HG03439 (cell line): ENCODE results near the gene SSBP1.
"Not testable (repeated sequence)": the region's sequence is repeated elsewhere in the genome, so short reads cannot be mapped to it uniquely, and the experiment has no call there.

Experiments
- ATAC-seq: cut with Tn5 transposase; IDR thresholded peaks from one replicate; pipeline ENCODE4 v1.9.1; 2021; ENCODE audit warnings: mild to moderate bottlenecking, moderate library complexity; ENCODE audit not compliant: unreplicated experiment

The SSBP1 gene, protein sequence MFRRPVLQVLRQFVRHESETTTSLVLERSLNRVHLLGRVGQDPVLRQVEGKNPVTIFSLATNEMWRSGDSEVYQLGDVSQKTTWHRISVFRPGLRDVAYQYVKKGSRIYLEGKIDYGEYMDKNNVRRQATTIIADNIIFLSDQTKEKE

DNA sequence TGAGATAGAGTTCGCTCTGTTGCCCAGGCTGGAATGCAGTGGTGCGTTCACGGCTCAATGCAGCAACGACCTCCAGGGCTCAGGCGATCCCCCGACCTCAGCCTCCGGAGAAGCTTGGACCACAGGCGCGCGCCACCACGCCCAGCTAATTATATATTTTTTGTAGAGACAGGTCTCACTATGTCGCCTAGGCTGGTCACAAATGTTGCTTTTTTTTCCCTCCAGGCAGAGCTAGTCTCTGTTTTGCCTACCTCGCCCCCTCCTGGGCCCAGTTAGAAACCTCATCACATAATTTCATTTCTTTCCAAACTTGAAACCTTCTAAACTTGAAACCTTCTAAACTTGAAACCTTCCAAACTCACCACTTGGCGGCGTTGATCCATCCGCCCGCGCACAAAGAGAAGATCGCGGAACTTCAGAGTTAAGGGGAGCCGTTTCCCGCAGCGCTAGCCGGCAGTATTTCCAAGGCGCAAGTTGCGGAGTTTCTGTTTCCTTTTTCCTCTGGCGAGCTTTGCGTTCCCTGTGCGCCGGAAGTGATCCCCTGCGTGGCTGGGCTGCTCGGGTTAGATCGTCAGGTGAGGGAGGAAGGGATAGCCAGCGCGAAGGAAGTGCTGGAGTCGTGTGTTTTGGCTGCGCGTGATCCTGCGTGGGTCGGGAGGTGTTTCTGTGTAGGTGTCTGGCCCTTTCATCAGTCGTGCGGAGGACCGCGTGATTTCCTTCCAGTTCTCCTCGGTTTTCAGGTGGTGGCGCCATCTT, at the start of gene SSBP1:
TSS of gene SSBP1 (plus strand) at position 523 of the 756 bp plus-strand sequence. CDS start 809 bp downstream, outside the sequence.
- peak; percentile 94 for ATAC-seq

DNA sequence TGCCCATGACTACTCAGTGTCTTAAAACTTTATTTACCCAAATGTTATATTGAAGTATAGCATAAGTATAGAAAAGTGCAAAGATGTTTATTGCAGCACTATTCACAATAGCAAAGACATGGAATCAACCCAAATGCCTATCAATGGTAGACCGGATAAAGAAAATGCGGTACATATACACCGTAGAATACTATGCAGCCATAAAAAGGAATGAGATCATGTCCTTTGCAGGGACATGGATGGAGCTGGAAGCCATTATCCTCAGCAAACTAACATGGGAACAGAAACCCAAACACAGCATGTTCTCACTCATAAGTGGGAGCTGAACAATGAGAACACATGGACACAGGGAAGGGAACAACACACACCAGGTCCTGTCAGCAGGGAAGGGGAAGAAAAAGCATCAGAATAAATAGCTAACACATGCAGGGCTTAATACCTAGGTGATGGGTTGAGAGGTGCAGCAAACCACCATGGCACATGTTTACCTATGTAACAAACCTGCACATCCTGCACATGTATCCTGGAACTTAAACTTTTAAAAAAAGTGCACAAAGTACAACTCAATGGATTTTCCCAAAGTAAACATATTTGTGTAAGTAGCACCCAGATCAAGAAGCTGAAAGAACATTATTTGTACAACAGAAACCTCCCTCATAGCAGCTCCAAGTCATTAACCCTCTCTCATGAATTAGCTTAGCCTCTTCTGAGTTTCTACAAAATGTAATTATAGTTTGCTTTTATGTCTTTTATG, 48.9 kb upstream of the SSBP1 start:
- ATAC-seq, result not testable (repeated sequence)

DNA sequence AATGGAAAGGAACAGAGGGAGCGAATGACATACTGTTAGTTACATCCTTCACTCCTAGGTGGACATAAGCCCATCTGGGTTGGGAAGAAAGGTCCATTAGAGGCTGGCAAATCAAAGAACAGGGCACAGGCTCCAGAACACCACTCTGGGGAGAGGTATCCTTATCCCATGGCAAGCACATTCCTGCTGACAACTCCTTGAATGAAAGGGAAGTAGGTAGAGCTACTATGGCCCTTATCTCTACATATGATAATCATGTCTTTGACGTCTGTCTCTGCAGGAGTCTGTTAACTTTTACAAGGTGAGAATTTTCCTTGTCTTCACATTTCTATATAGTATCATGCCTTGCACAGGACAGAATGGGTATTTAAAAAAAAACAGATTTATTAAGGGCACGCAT, 46.6 kb upstream of the SSBP1 start:
- ATAC-seq, result no peak

DNA sequence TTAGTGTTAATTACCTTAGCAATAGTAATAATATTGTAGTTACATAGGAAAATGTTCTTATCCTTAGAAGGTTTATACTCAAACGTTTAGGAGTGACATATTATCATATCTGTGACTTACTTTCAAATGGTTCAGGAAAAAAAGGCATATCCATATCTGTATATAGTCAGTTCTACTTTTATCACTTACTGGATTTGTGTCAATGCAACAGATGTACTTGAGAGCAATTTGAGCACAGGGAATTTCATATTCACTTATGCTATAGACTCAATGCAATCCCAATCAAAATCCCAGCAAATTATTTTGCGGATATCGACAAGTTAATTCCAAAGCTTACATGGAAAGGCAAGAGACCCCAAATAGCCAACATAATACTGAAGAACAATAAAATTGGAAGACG, 46.2 kb upstream of the SSBP1 start:
- no peak for ATAC-seq

DNA sequence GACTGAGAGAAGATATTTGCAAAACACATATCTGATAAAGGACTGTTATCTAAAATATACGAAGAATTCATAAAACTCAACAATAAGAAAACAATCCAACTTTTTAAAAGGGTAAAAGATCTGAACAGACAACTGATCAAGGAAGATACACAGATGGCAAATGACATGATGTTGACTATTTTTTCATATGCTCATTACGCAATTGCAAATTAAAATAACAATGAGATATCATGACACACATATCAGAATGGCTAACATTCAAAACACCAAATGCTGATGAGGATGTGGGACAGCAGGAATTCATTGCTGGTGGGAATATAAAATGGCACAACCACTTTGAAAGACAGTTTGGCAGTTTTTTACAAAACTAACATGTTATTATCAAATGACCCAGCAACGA, 45.1 kb upstream of the SSBP1 start:
- no peak for ATAC-seq

DNA sequence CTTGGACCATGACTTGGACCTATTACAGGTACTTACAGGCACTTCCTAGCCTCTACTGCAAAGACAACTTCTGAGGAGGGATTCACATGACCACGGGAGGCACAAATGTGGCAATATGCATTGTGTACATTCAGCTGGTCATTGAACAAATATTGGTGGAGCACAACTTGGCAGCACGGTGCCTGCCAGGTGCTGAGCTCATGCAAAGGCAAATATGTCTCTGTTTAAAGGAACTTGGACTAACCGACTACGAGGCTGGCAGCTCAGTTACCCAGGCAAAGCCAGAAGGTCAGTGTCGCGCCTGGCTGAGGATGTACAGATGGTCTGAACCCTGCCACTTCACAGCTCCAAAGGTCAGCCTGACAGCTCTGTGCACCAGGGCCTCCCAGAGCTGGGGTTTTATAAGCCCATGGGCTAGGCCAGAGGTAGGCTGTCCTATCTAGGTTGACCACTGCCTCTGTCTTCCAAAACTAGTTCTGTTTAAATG, 42.3 kb upstream of the SSBP1 start:
- no peak for ATAC-seq

DNA sequence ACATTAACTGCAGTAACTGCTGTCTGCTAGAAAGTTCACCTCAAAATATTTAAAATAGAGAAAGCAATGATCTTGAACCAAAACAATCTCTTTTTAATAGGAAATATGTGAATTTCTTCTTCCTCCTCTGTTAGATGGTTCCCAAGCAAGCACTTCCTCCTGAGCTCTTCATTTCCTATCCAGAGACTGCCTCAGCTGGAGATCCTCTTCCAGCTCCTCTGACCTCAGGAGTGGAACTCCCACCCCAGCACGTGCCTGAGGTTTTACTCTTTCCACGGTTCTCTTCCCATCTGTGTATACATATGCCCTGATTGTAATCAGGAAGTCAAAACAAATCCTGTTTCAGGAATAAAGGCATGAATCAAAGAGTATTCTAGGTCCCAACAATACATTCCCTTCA, 41.8 kb upstream of the SSBP1 start:
- ATAC-seq, result no peak

DNA sequence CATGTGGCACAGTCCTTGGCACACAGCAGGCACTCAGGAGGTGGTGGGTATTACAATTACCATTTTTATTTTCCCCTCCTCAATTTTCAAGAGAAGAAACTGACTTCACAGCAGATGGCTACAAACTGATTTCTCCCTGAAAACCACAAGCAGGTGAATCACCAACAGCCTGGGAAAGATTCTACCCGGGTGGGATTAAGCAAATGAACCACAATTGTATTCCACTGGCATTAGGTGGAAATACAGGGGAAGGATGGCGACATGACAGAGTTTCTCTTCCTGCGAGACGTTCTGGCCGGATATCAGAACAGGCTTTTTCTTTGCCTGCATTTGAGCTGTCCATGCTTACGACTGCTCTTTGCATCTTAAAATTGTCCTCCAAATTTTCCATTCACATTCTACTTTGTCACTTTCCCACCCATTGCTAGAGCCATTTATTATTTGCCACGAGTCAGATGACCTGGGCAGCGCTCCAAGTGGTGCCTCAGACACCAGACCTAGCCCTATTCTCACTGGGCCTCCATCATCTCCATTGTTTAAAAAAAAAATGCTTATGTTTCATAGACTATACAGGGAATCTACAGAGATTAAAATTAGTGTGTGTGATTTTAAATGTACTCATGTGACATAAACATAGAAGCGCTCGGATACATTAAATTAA, 40.8 kb upstream of the SSBP1 start:
- ATAC-seq, result no peak

DNA sequence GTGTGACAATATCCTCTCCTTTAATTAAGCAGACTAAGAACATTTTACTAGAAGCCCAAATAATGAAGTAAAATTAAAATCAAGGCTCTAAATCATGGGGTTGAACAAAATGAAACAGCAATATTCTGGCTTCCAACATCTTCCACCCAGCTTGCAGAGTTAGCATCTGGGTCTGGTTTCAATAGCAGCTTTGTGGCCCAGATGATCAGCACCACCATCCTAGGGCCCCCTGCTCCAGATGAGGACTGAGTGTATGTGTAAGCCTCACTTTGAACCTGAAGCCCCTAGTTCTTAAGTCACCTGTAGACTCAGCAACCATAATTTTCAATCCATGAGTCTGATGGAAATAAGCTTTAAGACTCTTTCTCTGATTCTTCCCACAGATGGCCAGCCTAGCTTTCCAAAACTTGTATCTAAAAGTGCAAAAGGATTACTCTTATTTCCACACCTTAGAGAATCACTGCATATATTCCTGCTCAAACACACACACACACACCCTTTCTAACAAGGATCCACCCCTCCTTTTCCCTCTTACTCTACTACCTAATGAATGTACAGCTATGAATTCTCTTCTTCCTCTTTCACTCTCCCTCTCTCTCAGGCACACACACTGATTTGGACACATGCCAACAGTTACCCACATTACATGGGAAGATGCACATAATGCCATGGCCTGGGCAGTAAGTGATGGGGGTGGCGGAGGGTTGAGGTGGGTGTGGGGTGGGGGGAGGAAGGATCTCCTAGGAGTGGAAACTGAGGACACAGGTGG, 39.7 kb upstream of the SSBP1 start:
- ATAC-seq, result no peak

DNA sequence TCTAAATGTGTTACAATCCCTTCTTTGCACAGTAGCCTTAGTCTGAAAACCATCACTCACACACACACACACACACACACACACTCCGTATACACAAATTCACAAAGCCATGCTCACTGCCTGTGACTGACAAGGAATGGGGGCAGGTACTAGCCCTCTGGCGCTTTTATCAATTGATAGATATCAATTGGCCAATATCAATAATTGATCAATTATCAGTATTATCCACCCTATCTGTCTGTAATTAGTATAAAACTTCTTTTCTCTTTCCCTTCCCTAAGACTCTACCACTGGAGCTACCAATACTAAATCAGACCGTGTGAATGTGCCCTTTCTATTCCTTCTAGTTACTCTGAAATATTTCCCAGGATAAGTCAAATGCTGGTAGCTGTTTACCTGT, 38.3 kb upstream of the SSBP1 start:
- no peak for ATAC-seq

DNA sequence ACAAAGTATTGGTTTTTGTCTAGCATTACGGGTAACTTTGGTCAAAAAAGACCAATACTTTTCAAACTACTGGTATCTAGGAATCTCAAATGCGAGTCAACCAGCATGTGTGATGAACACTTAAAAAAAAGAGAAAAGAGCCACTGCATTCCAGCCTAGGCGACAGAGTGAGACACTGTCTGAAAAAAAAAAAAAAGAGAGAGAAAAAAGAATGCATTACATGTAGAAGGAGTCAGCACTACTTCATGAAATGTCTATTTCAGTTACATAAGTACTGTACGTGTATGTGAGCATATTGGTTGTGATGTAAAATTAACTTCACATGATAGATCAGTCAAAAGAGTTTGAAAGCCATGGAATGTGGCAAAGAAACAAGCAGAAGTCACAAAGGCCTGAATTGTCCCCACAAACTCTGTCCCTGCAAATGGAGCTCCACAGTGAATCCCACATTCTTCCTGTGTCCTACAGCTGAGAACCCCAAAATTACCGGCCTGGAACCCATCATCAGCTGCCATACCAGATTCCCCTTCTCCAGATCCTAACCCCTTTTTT, 37.8 kb upstream of the SSBP1 start:
- ATAC-seq, result no peak

DNA sequence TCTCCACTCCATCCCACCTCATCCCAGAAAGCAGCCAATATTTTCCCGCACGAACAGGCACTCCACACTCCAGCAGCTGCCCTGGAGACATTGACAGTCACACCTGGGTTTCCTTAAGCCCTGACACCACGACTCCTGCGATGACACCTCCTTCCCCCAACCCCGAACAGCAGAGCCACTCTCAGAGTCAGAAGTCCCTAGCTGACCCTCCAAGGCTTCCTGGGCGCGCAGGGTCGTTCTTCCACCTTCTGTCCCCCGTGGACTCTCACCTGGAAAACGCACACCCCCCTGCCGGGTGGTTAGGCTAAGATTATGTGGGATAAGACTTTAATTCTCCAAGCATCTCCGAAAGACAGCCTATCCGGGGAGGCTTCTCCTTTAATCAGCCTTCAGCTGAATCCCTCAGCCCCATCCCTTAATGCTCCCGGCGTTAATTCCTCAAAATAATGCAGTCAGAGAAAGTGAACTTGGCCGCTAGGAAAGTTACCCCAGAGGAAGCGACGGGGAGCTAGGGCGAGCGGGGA, 37.2 kb upstream of the SSBP1 start:
- no peak for ATAC-seq

DNA sequence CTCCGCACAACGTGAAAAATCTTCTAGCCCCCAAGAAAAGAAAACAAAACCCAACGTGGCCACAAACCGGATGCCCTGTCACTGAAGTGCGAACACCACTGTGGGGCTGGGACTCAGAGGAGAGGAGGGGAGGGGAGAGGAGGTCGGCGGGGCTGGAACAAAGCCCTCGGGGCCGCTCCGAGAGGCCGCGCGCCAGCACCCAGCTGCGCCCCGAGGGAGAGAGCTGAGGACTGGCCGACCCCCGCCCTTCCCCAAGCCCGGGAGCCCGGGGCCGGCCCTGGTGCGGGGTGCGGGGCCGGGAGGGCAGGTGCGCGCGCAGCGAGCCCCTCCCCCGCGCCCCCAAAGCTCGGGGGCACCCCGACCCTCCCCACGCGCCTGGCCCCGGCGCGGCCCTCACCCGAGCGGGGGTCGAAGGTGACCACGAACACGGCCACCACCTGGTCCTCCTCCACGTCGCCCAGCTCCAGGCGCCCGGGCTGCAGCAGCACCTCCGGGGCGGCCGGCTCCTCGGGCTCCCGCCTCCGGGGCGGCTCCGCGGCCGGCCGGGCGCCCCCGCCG, 36.6 kb upstream of the SSBP1 start:
- peak; percentile 78 for ATAC-seq

DNA sequence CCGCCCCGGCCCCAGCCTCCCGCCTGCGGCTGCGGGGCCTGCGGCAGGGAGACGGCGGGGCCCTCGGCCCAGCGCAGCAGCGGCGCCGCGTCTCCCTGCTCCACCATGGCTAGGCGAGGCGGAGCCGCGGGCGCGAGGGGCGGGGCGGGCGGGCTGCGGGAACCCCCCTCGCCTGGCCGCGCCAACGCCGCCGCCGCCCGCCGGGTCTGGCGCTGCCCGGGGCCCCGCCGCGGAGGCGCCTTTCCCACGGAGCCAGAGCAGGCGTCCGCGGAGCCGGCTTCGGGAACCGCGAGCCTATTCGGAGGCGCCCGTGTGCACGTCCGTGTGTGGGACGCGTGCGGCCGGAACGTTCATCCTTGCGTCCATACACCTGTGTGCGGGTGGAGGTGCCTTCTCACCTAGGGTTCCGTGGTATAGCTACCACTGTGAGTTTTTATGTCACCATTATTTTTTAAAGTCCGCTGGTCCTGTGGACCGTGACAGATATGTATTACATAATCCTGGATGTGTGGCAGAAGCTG, 36.1 kb upstream of the SSBP1 start, which contains the start of gene DENND11:
TSS of gene DENND11 (minus strand) at position 120 of the 521 bp plus-strand sequence. CDS start at position 107, 13 bp downstream.
- ATAC-seq, result peak; percentile 85

DNA sequence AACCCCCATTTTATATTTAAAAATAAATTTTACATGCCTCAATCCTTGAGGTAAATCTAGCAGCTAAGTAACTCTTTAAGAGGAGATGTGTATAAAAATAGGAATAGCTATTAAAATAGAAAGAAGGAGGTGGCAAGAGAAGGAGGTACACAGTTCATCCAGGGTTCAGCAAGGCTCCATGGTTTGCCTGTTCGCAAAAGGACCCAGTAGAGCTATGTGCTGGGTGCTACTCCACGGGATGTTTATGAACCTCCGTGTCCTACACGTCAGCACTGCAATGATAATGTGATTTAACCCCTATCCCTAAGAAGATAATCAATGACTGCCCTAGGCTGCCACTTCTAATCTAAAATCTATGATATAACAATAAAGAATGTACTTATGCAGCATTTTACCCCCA, 35.3 kb upstream of the SSBP1 start:
- no peak for ATAC-seq

DNA sequence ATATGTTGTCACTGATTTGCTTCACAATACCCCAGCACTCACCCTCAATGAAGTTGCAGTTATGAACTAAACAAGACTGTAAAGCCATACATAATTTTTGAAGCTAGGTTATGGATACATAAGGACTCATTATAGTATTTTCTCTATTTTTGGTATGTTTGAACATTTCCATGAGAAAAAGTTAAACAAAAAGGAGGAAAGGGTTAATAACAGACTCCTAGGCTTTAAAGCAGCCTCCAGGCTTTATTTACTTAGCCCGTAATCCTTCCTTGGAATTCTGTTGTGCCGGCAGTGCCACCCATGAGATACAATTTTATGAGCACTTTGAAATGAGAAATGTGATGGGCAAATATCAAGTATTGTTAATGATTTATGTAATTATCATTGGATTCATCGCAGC, 34.0 kb upstream of the SSBP1 start:
- ATAC-seq, result no peak

DNA sequence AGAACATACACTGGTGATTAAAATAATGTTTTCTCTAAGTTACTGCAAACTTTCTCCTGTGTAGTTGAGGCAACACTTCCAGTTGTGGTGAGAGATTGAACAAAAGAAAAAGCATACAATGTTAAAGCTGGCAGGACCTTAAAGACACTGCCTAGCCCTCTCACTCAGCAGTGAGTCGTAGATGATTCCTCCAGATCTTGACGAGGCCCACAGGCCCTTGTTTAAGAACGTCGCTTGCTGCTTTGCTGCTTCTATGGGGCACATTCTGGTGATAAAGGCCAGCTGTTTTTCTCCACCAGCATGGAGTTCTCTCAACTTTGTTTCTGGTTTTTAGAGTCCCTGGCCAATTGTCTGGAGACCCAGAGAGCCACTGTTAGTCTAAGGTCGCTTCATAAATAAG, 33.4 kb upstream of the SSBP1 start:
- no peak for ATAC-seq

DNA sequence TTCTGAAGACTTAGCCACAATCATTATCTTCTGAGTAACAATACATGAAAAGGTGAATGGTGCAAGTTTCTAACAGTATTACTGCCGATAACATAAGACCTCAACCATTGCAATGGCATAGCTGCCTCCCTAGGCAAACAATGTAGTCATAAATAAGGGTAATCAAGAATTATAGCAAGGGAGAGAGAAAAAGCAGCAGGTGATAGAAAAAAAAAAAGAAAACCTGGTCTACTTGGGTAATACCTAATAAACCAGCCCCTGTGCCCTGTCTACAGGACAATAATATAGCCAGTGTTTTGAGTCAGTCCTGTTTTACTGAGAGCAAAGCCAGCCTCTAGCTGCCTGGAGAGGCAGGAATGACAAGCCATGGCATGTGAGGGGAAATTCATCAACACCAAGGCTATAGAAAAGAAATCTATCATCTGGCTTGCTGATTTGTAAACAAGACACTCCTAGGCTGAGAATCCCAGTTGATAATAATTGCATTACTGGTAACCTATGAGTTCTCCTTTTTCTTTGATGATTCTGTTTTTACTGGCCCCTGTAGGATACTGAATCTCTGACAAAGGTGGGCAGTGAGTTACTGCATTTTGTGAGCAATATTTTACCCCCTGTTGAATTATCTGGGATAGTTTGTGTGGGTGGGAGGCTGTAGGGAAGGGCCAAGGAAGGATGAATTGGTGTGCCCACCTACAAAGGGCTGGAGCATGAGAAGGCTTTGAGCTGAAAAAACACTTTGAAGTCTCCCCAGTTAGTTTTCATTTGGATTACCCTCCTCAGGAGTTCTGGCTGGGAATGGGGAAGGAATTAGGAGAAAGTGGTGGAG, 31.7 kb upstream of the SSBP1 start:
- ATAC-seq, result no peak

DNA sequence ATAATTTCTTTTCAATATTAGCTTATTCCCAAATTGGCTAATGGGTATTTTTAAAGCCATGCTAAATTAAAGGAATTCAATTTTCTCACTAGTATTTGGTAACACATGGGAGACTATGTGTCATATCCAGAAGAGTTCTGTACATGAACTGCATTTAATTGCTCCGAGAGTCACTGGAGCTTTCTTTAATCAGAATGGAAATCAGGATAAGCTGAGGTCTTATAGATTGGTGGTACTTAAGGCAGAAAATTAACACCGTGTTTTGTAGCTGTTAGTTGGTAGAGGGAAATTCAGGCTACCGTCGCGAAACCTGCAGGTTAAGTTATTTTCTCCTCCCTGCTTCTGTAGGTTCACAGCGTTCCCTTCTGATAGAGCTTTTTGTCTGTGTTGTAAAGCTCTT, 29.8 kb upstream of the SSBP1 start, which contains the start of gene WEE2:
TSS of gene WEE2 (plus strand) at position 3 of the 400 bp plus-strand sequence. CDS start 406 bp downstream, outside the sequence.
- ATAC-seq, result no peak
